ENCODE results near the gene SDC3. TPM values are rescaled to one million over a fixed set of nuclear protein-coding genes. Genes with fewer than 3 reads are reported as not detected.

SDC3 gene
- polyA plus RNA-seq, 4 donors, result 0.67 to 36.1 (median 13.4) TPM

GRCh38 chr1:30923597-30923996 lies 15.0 kb upstream of the SDC3 start:
- no peak overlapping the region for H3K27ac ChIP-seq (ENCODE audit: low read depth in 1 of 3, low read length in 2 of 3)
- no peaks in the 10 kb centered on the region for H3K36me3 ChIP-seq (ENCODE audit: control insufficient read depth in 3 of 3, insufficient read depth in 2 of 3, low read depth in 1 of 3, low read length in 3 of 3)
- no peak for FAIRE-seq
- H3K4me3 ChIP-seq (ENCODE audit: low read depth in 1 of 3, low read length in 3 of 3), result no peak overlapping the region
- no peaks in the 10 kb centered on the region for H3K27me3 ChIP-seq (ENCODE audit: control insufficient read depth in 3 of 3, insufficient read depth in 3 of 3, low read length in 3 of 3)
- no peak for DNase-seq
- no peaks in the 10 kb centered on the region for H3K9me3 ChIP-seq (ENCODE audit: control insufficient read depth in 2 of 2, insufficient read depth in 1 of 2, low read depth in 1 of 2, low read length in 1 of 2)
- 67 to 92% (median 76%) methylated on average over 1 of the region's 1 CpG for WGBS, 3 donors
- H3K4me1 ChIP-seq (ENCODE audit: control insufficient read depth in 3 of 3, insufficient read depth in 2 of 3, low read depth in 1 of 3, low read length in 2 of 3), result no peaks in the 10 kb centered on the region

- no peak overlapping the region for H3K4me3 ChIP-seq (ENCODE audit: low read depth in 1 of 3, low read length in 3 of 3)
- H3K27ac ChIP-seq (ENCODE audit: low read depth in 1 of 3, low read length in 2 of 3), result no peak overlapping the region
- H3K36me3 ChIP-seq (ENCODE audit: control insufficient read depth in 3 of 3, insufficient read depth in 2 of 3, low read depth in 1 of 3, low read length in 3 of 3), result no peaks in the 10 kb centered on the region
- FAIRE-seq (no peak), DNase-seq (no peak)
- H3K9me3 ChIP-seq (ENCODE audit: control insufficient read depth in 2 of 2, insufficient read depth in 1 of 2, low read depth in 1 of 2, low read length in 1 of 2), result no peaks in the 10 kb centered on the region
- WGBS, 3 donors, result 81 to 84% (median 84%) methylated on average over 7 of the region's 7 CpGs
- no peaks in the 10 kb centered on the region for H3K27me3 ChIP-seq (ENCODE audit: control insufficient read depth in 3 of 3, insufficient read depth in 3 of 3, low read length in 3 of 3)
- H3K4me1 ChIP-seq (ENCODE audit: control insufficient read depth in 3 of 3, insufficient read depth in 2 of 3, low read depth in 1 of 3, low read length in 2 of 3), result no peaks in the 10 kb centered on the region
These were observed 12.3 kb upstream of the SDC3 start for GRCh38 chr1:30920827-30921226.

- Histone ChIP-seq H3K9me3 (ENCODE audit: control insufficient read depth in 2 of 2, insufficient read depth in 1 of 2, low read depth in 1 of 2, low read length in 1 of 2) (no peaks in the 10 kb centered on the region), H3K27me3 (ENCODE audit: control insufficient read depth in 3 of 3, insufficient read depth in 3 of 3, low read length in 3 of 3) (no peaks in the 10 kb centered on the region), H3K27ac (ENCODE audit: low read depth in 1 of 3, low read length in 2 of 3) (no peak overlapping the region), H3K4me3 (ENCODE audit: low read depth in 1 of 3, low read length in 3 of 3) (no peak overlapping the region), H3K36me3 (ENCODE audit: control insufficient read depth in 3 of 3, insufficient read depth in 2 of 3, low read depth in 1 of 3, low read length in 3 of 3) (no peaks in the 10 kb centered on the region), H3K4me1 (ENCODE audit: control insufficient read depth in 3 of 3, insufficient read depth in 2 of 3, low read depth in 1 of 3, low read length in 2 of 3) (no peaks in the 10 kb centered on the region)
- 56 to 65% (median 61%) methylated on average over 10 of the region's 10 CpGs for WGBS, 3 donors
- DNase-seq (no peak), FAIRE-seq (no peak)
These were observed 10.7 kb upstream of the SDC3 start for GRCh38 chr1:30919025-30919881.

- no peaks in the 10 kb centered on the region for H3K4me1 ChIP-seq (ENCODE audit: control insufficient read depth in 3 of 3, insufficient read depth in 2 of 3, low read depth in 1 of 3, low read length in 2 of 3)
- no peaks in the 10 kb centered on the region for H3K36me3 ChIP-seq (ENCODE audit: control insufficient read depth in 3 of 3, insufficient read depth in 2 of 3, low read depth in 1 of 3, low read length in 3 of 3)
- 87 to 91% (median 91%) methylated on average over 12 of the region's 12 CpGs for WGBS, 3 donors
- FAIRE-seq, result no peak
- H3K27me3 ChIP-seq (ENCODE audit: control insufficient read depth in 3 of 3, insufficient read depth in 3 of 3, low read length in 3 of 3), result no peaks in the 10 kb centered on the region
- H3K4me3 ChIP-seq (ENCODE audit: low read depth in 1 of 3, low read length in 3 of 3), result no peak overlapping the region
- H3K27ac ChIP-seq (ENCODE audit: low read depth in 1 of 3, low read length in 2 of 3), result no peak overlapping the region
- no peaks in the 10 kb centered on the region for H3K9me3 ChIP-seq (ENCODE audit: control insufficient read depth in 2 of 2, insufficient read depth in 1 of 2, low read depth in 1 of 2, low read length in 1 of 2)
- DNase-seq, result no peak
These were observed 7.7 kb upstream of the SDC3 start for GRCh38 chr1:30916296-30916695.

- Histone ChIP-seq H3K27me3 (ENCODE audit: control insufficient read depth in 3 of 3, insufficient read depth in 3 of 3, low read length in 3 of 3) (no peaks in the 10 kb centered on the region), H3K36me3 (ENCODE audit: control insufficient read depth in 3 of 3, insufficient read depth in 2 of 3, low read depth in 1 of 3, low read length in 3 of 3) (no peaks in the 10 kb centered on the region), H3K4me3 (ENCODE audit: low read depth in 1 of 3, low read length in 3 of 3) (no peak overlapping the region), H3K9me3 (ENCODE audit: control insufficient read depth in 2 of 2, insufficient read depth in 1 of 2, low read depth in 1 of 2, low read length in 1 of 2) (no peaks in the 10 kb centered on the region), H3K27ac (ENCODE audit: low read depth in 1 of 3, low read length in 2 of 3) (no peak overlapping the region), H3K4me1 (ENCODE audit: control insufficient read depth in 3 of 3, insufficient read depth in 2 of 3, low read depth in 1 of 3, low read length in 2 of 3) (no peaks in the 10 kb centered on the region)
- no peak for DNase-seq
- FAIRE-seq, result no peak
- 88 to 91% (median 88%) methylated on average over 13 of the region's 13 CpGs for WGBS, 3 donors
These were observed 7.1 kb upstream of the SDC3 start for GRCh38 chr1:30915491-30916230.

- H3K36me3 ChIP-seq (ENCODE audit: control insufficient read depth in 3 of 3, insufficient read depth in 2 of 3, low read depth in 1 of 3, low read length in 3 of 3), result no peaks in the 10 kb centered on the region
- H3K27ac ChIP-seq (ENCODE audit: low read depth in 1 of 3, low read length in 2 of 3), result no peak overlapping the region
- DNase-seq (no peak), FAIRE-seq (no peak)
- no peaks in the 10 kb centered on the region for H3K9me3 ChIP-seq (ENCODE audit: control insufficient read depth in 2 of 2, insufficient read depth in 1 of 2, low read depth in 1 of 2, low read length in 1 of 2)
- peaks cover 0 to 3% (median 0%) of the 10 kb centered on the region in 3 donors for H3K4me1 ChIP-seq (ENCODE audit: control insufficient read depth in 3 of 3, insufficient read depth in 2 of 3, low read depth in 1 of 3, low read length in 2 of 3)
- no peaks in the 10 kb centered on the region for H3K27me3 ChIP-seq (ENCODE audit: control insufficient read depth in 3 of 3, insufficient read depth in 3 of 3, low read length in 3 of 3)
- 64 to 82% (median 76%) methylated on average over 4 of the region's 4 CpGs for WGBS, 3 donors
- H3K4me3 ChIP-seq (ENCODE audit: low read depth in 1 of 3, low read length in 3 of 3), result no peak overlapping the region
These were observed 6.4 kb upstream of the SDC3 start for GRCh38 chr1:30914931-30915330.

DNA sequence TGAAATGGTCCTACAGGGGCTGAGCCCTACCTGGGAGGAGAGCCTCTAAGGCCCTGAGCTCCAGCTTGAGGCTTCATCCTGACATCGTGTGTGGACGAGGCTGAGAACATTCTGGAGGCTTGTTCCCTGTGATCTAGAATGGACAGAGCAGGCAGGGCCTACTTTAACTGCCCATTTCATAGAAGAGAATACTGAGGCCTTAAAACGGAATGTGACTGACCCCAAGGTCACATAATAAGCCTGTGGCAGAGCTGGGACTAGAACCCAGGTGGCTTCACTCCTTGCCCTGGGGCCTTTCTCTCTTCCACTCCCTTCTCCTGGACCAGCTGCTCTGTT lies 6.0 kb upstream of the SDC3 start:
- no peaks in the 10 kb centered on the region for H3K36me3 ChIP-seq (ENCODE audit: control insufficient read depth in 3 of 3, insufficient read depth in 2 of 3, low read depth in 1 of 3, low read length in 3 of 3)
- DNase-seq (no peak), FAIRE-seq (no peak)
- H3K9me3 ChIP-seq (ENCODE audit: control insufficient read depth in 2 of 2, insufficient read depth in 1 of 2, low read depth in 1 of 2, low read length in 1 of 2), result no peaks in the 10 kb centered on the region
- H3K27me3 ChIP-seq (ENCODE audit: control insufficient read depth in 3 of 3, insufficient read depth in 3 of 3, low read length in 3 of 3), result peaks cover 0 to under 1% (median 0%) of the 10 kb centered on the region in 3 donors
- 78 to 88% (median 81%) methylated on average over 3 of the region's 3 CpGs for WGBS, 3 donors
- H3K4me1 ChIP-seq (ENCODE audit: control insufficient read depth in 3 of 3, insufficient read depth in 2 of 3, low read depth in 1 of 3, low read length in 2 of 3), result peaks cover 0 to 3% (median 0%) of the 10 kb centered on the region in 3 donors
- H3K4me3 ChIP-seq (ENCODE audit: low read depth in 1 of 3, low read length in 3 of 3), result no peak overlapping the region
- H3K27ac ChIP-seq (ENCODE audit: low read depth in 1 of 3, low read length in 2 of 3), result no peak overlapping the region

DNA sequence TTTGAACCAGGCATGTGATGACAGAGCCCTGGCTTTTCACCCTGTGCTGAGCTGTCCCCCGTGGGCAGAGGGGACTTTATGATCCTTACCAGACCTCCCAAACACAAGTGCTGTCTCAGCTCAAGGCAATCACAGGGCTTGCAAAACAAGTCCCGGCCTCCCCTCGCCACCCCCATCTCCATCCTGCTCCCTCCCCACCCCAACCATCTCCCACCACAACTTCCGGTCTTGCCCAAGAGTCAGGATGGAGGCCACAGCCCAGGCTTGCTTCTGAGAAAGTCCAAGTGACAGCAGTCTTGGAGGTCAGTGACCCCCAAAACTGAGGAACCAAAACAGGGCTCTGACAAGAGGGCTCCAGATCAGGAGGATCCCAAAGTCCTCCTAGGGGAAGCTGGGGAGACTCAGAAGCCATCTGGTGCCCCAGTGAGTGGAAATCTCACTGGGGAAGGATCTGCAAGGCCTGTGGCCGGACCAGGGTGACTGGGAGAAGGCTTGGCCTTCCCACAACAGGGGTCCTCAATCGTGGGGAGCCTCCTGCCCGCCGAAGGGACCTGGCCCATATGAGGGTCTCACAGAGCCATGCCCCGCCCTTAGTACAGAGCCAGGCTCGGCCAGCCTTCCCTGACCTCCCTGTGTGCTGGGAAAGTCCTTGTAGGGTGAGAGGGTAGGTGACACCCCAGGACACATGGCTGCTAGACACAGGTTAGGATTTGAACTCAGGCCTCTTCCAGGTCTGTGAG lies 4.5 kb upstream of the SDC3 start:
- Histone ChIP-seq H3K4me3 (ENCODE audit: low read depth in 1 of 3, low read length in 3 of 3) (no peak overlapping the region), H3K4me1 (ENCODE audit: control insufficient read depth in 3 of 3, insufficient read depth in 2 of 3, low read depth in 1 of 3, low read length in 2 of 3) (peaks cover 0 to 9% (median 0%) of the 10 kb centered on the region in 3 donors), H3K9me3 (ENCODE audit: control insufficient read depth in 2 of 2, insufficient read depth in 1 of 2, low read depth in 1 of 2, low read length in 1 of 2) (no peaks in the 10 kb centered on the region), H3K27ac (ENCODE audit: low read depth in 1 of 3, low read length in 2 of 3) (peak overlapping the region in 1 of 3 donors; percentile 58), H3K36me3 (ENCODE audit: control insufficient read depth in 3 of 3, insufficient read depth in 2 of 3, low read depth in 1 of 3, low read length in 3 of 3) (no peaks in the 10 kb centered on the region), H3K27me3 (ENCODE audit: control insufficient read depth in 3 of 3, insufficient read depth in 3 of 3, low read length in 3 of 3) (peaks cover 0 to 5% (median 0%) of the 10 kb centered on the region in 3 donors)
- FAIRE-seq (no peak), DNase-seq (peak; percentile 4 to 16)
- 78 to 89% (median 86%) methylated on average over 10 of the region's 10 CpGs for WGBS, 3 donors

Measured in small intestine (tissue), 7 donors.